ENCODE results near the gene CRELD2.

Gene CRELD2, protein sequence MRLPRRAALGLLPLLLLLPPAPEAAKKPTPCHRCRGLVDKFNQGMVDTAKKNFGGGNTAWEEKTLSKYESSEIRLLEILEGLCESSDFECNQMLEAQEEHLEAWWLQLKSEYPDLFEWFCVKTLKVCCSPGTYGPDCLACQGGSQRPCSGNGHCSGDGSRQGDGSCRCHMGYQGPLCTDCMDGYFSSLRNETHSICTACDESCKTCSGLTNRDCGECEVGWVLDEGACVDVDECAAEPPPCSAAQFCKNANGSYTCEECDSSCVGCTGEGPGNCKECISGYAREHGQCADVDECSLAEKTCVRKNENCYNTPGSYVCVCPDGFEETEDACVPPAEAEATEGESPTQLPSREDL

DNA sequence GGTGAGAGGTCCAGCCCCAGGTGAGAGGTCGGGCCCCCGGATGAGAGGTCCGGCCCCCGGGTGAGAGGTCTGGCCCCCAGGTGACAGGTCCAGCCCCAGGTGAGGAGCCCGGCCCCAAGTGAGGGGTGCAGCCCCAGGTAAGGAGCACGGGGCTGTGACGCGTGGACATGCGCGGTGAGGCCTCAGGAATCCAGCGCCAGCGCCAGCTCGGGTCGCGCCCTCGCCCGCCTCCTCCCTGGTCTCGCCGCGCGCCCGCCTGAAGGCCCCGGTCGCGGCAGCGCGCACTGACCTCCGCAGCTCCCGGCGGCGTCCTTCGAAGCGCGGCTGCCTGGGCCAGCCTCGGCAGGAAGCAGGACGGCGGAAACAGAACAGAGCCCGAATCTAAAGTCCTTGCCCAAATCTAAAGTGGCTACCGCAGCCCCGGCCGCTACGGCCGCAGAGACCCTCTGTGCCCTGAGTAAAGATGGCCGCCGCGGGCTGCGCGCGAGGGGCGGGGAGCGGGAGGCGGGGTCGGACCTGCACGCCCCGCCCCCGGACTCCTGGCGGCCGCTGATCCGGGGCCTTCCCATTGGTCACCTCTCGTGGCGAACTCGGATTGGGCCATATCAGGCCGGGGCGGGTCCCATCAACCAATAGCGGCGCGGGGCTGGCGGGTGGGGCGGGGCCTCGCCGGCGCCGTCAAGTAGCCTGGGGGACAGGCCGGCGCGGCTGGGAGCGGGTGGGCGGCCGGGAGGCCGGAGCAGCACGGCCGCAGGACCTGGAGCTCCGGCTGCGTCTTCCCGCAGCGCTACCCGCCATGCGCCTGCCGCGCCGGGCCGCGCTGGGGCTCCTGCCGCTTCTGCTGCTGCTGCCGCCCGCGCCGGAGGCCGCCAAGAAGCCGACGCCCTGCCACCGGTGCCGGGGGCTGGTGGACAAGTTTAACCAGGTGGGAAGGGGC, at the start of gene CRELD2, which contains the start of gene ALG12:
Gene CRELD2 (plus strand): TSS at position 661 of the 937 bp plus-strand sequence. CDS start 136 bp downstream, at position 797.
Gene ALG12 (minus strand): TSS at position 465 of the 937 bp plus-strand sequence. CDS start 4,673 bp downstream, outside the sequence.
- peak; percentile 90 to 95 (median 94) for DNase-seq

DNA sequence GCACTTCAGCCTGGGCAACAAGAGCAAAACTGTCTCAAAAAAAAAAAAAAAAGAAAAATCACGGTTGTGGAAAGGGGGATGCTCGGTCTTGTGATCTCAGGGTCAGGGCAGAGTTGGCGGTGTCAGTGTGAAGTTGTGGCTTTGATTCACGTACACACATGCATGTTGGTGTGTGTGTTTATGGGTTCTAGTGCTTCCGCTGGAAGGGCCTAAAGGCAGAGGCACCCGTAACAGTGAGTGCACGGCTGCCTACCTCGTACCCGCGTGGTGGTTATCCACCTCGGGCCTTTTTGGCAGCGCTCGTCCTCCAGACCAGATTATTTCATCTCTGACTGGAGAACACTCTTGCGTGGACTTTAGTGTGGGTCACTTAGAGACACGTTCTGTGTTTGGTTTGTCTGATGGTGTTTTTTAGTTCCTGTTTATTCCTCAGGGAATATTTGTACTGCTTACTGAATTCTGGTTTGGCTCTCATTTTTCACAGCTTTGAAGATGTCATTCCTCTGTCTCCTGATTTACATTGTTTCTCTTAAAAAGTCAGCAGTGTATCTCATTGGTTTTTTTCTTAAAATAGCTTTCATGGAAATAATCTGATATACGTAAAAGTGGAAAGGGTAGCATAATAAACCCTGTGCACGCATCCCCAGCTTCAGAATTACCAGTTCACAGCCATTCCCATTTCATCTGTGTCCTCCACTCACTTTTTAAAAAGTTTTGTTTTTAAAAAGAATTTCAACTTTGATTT, 49.2 kb upstream of the CRELD2 start:
- no peak for DNase-seq

DNA sequence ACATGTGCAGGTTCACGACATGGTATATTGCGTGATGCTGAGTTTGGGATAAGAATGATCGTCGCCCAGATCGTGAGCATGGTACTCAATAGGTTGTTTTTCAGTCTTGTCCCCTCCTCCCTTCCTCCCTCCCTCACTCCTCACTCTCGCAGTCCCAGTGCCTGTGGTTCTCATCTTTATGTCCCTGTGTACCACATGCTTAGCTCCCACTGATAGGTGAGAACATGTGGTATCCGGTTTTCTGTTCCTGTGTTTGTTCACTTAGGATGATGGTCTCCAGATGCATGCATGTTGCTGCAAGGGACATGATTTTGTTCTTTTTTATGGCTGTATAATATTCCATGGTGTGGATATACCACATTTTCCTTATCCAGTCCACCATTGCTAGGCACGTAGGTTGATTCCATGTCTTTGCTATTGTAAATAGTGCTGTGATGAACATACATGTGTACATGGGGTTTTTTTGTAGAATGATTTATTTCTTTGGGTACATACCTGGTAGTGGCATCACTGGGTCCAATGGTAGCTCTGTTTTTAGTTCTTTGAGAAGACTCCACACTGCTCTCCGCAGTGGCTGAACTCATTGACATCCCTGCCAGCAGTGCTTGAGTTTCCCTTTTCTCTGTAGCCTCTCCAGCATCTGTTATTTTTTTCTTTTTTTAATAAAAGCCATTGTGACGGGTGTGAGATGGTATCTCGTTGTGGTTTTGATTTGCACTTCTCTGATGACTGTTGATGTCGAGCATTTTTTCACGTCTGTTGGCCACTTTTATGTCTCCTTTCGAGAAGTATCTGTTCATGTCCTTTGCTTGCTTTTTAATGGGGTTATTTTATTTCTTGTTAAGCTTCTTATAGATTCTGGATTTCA, 48.4 kb upstream of the CRELD2 start:
- DNase-seq: peak in 3 of 6 experiments; percentile 21 to 47 (median 33)

DNA sequence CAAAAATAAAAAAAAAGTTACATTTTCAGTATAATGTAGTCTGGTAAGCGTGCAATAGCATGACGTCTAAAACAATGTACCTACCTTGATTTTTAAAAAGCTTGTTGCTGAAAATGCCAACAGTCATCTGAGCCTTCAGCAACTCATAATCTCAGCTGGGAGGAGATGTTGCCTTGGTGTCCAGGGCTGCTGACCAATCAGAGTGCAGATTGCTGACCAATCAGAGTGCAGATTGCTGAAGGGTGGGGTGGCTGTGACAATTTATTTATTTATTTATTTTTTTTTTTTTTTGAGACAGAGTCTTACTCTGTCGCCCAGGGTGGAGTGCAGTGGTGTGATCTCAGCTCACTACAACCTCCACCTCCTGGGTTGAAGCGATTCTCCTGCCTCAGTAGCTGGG, 47.0 kb upstream of the CRELD2 start:
- DNase-seq: no peak

DNA sequence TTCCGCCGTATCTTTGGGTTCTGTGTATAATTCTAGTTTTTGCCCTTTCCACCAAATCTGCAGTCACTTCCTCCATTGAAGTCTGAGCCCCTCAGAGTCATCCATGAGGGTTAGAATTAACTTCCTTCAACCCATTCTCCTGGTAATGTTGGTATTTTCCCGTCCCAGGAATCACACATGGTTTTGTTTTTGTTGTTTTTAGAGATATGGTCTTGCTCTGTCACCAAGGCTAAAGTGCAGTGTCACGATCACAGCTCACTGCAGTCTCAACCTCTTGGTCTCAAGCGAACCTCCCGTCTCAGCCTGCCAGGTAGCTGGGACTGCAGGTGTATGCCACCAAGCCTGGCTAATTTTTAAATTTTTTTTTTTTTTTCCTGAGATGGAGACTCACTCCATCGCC, 46.1 kb upstream of the CRELD2 start:
- no peak for DNase-seq

DNA sequence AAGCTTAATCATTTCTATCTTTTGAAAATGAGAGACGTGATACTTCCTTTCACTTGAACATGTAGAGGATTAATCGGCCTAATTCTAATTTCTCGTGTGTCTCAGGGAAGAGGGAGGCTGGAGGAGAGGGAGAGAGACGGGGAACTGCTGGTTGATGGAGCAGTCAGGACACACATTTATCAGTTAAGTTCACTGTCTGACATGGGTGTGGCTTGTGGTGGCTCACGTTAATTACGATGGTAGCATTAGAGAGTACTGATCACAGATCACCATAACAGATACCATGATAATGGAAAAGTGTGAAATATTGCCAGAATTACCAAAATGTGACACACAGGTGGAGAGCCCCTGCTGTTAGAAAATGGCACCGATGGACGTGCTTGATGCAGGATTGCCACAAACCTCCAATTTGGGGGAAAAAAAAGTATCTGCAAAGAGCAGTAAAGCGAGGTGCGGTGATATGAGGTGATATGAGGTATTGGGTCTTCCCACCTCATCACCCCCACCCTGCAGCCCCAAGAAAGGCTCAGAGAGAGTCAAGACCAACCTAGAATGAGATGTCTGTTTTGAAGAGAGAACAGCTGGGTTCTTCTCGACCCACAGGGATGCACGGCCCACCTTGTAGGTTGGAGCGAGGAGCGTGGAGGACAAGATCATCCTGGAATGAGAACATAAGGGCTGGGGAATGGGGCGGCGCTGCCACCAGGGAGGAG, 45.0 kb upstream of the CRELD2 start:
- no peak for DNase-seq

DNA sequence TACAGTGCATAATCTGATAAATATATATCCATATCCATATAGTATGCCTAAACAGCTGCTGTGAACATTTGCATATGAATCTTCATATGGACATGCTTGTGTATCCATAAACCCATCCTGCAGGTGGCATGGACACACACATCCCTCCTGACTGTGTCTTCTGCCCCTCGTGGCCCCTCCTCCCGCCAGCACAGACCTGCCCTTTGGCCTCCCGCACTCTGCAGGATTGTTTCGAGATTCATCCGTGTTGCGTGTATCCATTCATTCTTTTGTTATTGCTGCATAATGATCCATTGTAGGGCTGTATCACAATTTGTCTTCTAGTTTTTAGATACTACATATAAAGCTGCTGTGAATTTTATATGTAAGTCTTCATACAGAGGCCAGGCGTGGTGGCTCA, 40.8 kb upstream of the CRELD2 start:
- DNase-seq: no peak

DNA sequence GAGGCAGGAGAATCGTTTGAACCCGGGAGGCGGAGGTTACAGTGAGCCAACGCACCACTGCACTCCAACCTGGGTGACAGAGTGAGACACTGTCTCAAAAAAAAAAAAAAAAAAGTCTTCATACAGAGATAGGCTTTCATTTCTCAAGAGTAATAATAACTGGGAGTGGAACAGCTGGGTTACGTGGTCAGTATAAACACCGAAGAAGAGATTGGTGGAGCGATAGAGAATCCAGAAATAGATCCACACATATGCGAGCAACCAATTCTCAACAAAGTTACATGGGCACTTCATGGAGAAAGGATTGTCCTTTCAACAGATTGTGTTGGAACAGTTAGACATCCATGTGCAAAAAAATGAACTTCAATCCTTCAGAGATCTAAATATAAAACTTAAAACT, 40.2 kb upstream of the CRELD2 start:
- DNase-seq: no peak

DNA sequence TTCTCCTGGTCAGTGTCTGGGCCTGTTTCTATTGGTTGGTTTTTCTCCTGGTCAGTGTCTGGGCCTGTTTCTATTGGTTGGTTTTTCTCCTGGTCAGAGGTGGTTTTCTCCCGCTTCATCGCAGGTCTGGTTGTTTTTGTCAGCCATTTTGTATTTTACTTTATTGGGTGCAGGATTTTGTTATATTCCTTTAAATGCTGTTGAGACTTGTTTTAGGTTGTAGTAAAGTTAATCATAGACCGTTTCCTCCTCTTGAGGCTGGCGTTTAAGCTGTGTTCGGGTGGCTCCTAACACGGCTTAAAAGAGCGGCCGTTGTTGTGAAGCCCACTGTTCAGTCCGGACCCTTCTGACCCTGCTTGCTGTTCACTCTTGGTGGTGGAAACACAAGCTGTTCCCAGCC, 38.6 kb upstream of the CRELD2 start:
- no peak for DNase-seq

DNA sequence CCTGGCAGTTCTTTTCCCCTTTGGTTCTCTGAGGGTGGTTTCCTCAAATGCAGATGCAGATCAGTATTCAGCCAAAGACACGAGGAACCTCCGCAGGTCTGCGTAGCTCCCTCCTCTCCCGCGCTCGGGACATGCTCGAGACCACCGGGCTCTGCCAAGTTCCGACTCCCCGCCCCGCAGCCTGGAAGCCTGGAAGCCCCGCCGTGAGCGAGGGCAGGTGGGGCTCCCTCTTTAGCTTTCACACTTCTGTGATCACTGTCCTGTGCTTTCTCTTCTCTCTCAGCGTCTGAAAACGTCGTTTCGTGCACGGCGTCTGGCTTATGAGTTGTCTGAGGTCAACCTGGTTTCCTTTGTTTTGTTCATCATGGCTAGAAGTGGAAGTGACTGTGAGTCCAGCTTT, 38.2 kb upstream of the CRELD2 start:
- DNase-seq: no peak

DNA sequence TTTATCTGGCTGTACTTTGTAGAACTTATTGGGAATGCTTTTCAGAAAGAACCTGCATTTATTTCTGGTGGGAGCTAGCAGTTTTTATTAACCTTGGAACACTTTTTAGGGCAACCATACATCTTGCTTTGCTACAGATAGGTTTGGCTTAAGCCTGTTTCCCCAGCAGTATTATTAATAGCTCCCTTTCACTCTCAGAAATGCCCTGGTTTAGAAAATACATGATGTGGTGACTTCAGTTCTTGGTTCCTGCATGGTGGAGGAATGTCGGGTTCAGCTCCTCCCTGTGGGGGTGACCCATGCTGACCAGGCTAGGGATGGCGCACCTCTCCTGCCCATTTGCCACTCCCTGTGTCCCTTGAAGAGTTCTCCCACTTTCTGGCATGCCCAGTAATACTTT, 36.6 kb upstream of the CRELD2 start:
- DNase-seq: no peak

DNA sequence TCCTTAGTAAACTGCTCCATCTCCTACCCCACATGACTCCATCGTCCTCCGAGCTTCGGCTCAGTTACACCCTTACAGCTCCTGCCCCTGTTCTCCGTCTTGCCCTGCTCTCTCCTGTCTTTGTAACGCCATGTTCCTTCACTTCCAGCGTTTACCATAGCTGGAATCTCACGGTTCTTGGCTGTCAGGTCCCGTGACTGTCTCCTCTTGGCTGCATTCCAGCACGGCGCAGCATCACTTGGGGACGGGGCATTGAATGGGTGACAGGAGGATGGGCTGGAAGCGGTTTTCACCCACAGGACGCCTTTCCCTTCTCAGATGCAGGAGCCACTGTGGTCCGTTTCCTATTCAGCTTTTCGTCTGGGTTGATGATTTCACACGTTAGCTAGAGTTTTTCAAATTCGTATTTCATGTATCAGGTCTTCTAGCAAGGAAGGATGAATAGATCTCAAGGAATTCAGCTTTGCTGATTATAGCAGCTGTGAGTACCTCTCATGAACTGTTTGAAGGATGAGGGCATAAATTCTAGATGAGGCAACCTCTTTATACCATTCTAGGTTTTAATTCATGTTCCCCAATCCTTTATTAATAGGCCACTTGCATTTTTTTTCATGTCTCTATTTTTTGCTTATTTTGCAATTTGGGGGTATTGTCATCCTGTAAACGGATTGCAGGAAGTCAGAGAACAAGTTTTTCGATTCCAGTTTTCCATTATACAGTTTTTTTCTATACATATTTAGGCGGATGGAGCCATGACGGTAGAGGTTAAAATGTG, 35.7 kb upstream of the CRELD2 start:
- DNase-seq: no peak

DNA sequence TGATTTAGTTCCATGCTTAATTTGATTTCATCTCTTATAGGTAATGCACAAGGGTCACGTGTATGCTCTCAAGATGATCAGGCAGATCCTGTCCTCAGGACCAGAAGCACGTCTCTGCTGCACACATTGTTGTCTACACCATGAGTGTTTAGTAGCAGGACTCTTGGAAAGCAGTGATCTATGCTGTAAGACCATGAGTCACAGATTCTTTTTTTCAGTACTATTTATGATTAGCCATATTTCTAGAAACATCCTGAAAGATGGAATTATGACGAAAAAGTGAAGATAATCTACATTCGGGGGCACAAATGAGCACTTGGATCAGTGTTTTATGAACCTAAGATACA, 35.2 kb upstream of the CRELD2 start:
- DNase-seq: no peak

DNA sequence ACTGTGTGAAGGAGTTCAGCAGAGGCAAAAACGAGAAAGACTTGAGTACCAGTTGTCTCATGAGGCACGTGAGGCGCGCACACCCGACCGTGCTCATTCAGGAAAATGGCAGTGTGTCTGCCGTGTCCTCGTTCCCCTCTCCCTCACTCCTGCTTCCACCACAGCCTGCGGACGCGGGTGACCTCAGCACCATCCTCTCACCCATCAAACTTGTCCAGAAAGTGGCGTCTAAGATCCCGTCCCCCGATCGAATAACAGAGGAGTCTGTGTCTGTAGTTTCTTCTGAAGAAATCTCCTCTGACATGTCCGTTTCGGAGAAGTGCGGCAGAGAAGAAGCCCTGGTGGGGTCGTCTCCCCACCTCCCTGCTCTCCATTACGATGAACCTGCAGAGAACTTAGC, 34.4 kb upstream of the CRELD2 start:
- no peak for DNase-seq

DNA sequence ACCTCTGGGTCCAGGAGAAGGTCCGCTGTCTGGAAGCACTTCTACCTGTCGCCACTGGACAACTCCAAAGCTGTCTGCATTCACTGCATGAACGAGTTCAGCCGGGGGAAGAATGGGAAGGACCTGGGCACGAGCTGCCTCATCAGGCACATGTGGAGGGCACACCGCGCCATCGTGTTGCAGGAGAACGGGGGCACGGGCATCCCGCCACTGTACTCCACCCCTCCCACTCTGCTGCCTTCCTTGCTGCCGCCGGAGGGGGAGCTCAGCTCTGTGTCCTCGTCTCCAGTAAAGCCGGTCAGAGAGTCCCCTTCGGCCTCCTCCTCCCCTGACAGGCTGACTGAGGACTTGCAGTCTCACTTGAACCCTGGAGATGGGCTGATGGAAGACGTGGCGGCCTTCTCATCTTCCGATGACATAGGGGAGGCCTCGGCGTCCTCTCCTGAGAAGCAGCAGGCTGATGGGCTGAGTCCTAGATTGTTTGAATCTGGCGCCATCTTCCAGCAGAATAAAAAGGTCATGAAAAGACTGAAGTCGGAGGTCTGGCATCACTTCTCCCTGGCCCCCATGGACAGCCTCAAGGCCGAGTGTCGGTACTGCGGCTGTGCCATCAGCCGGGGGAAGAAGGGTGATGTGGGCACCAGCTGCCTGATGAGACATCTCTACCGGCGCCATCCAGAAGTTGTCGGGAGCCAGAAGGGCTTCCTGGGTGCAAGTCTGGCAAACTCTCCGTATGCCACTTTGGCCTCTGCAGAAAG, 33.8 kb upstream of the CRELD2 start:
- no peak for DNase-seq

DNA sequence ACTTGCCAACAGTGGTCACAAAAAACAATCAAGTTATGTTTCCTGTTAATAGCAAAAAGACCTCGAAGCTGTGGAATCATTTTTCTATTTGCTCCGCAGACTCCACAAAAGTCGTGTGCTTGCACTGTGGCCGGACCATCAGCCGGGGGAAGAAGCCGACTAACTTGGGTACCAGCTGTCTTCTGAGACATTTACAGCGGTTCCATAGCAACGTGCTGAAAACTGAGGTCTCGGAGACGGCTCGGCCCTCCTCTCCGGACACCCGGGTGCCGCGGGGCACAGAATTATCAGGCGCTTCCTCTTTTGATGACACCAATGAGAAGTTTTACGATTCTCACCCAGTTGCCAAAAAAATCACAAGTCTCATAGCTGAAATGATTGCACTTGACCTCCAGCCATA, 33.2 kb upstream of the CRELD2 start:
- no peak for DNase-seq

DNA sequence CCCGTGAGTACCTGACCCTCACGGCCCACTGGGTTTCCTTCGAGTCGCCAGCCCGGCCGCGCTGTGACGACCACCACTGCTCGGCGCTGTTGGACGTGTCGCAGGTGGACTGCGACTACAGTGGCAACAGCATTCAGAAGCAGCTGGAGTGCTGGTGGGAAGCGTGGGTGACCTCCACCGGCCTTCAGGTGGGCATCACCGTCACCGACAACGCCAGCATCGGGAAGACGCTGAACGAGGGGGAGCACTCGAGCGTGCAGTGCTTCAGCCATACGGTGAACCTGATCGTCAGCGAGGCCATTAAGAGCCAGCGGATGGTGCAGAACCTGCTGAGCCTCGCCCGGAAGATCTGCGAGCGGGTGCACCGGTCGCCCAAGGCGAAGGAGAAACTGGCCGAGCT, 32.6 kb upstream of the CRELD2 start:
- DNase-seq: no peak

DNA sequence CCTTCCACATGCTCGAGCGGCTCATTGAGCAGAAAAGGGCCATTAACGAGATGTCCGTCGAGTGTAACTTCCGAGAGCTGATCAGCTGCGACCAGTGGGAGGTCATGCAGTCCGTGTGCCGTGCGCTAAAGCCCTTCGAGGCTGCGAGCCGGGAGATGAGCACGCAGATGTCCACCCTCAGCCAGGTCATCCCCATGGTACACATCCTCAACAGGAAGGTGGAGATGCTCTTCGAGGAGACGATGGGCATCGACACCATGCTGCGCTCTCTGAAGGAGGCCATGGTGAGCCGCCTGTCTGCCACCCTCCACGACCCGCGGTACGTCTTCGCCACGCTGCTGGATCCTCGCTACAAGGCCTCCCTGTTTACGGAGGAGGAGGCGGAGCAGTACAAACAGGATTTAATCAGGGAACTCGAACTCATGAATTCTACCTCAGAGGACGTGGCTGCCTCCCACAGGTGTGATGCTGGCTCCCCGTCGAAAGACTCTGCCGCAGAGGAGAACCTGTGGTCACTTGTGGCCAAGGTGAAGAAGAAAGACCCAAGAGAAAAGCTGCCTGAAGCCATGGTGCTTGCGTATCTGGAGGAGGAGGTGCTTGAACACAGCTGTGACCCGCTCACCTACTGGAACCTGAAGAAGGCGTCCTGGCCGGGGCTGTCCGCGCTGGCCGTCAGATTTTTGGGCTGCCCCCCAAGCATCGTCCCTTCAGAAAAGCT, 31.9 kb upstream of the CRELD2 start:
- DNase-seq: no peak

DNA sequence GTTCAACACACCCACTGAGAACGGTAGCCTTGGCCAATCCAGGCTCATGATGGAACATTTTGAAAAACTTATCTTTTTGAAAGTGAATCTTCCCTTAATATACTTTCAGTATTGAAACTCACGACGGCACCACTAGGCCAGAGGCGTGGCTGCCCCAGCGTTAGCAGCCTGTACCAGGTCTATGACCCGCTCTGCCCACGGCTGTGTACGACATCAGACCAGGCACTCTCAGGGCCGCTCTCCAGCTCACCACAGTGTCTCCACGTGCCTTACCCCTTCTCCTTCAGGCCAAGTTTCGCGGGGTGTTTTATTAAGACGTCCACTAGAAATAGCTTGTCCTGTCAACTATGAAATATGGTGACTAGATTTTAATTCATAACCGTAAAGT, 31.4 kb upstream of the CRELD2 start:
- DNase-seq: no peak
